ENCODE data around the gene ASB6. TPM values are rescaled to one million over a fixed set of nuclear protein-coding genes. Genes with fewer than 3 reads are reported as not detected.
"Not testable (repeated sequence)": the region's sequence is repeated elsewhere in the genome, so short reads cannot be mapped to it uniquely, and the experiment has no call there.

ASB6 gene
- total RNA-seq, 1 donor from 2014 or later = 6.1 TPM

DNA sequence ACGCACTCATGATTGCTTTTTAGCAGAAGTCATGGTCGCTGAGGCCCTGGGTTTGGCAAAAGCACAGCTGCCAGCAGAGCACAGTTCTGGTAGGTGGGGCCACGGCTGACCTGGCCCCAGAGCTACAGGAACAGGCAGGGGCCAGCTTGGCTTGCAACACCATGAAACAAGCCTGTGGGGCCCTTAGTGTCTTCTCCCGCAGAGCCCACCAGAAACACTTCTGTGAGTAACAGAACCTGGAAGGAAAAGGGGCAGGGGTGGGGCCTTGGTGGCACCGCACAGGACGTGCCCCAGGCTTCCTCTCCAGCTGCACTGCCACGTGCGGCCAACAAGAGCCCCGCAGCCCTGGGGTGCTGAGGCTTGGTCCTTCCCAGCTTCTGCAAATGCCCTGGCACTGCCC lies 4.8 kb downstream of the ASB6 start:
- Histone ChIP-seq H3K27me3 (ENCODE audit: control insufficient read depth, insufficient read depth, low read length) (no peaks in the 10 kb centered on the region), H3K4me3 (ENCODE audit: low read depth, low read length) (no peak overlapping the region), H3K36me3 (ENCODE audit: control insufficient read depth, insufficient read depth, low read length) (peaks cover 35% of the 10 kb centered on the region)
- FAIRE-seq (no peak), DNase-seq (ENCODE audit: low read depth) (no peak)
- TF ChIP-seq, protein P1, sequence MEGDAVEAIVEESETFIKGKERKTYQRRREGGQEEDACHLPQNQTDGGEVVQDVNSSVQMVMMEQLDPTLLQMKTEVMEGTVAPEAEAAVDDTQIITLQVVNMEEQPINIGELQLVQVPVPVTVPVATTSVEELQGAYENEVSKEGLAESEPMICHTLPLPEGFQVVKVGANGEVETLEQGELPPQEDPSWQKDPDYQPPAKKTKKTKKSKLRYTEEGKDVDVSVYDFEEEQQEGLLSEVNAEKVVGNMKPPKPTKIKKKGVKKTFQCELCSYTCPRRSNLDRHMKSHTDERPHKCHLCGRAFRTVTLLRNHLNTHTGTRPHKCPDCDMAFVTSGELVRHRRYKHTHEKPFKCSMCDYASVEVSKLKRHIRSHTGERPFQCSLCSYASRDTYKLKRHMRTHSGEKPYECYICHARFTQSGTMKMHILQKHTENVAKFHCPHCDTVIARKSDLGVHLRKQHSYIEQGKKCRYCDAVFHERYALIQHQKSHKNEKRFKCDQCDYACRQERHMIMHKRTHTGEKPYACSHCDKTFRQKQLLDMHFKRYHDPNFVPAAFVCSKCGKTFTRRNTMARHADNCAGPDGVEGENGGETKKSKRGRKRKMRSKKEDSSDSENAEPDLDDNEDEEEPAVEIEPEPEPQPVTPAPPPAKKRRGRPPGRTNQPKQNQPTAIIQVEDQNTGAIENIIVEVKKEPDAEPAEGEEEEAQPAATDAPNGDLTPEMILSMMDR (IDR thresholded peaks at IDR 0.05; ENCODE audit: insufficient read depth, low read length, severe bottlenecking) = no peak

DNA sequence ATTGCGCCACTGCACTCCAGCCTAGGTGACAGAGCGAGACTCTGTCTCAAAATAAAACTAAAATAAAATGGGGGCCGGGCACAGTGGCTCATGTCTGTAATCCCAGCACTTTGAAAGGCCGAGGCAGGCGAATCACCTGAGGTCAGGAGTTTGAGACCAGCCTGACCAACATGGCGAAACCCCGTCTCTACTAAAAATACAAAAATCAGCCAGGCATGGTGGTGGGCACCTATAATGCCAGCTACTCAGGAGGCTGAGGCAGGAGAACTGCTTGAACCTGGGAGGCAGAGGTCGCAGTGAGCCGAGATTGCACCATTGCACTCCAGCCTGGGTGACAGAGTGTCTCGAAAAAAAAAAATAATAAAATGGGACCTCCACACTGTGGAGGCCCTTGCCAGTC lies 5.6 kb downstream of the ASB6 start:
- not testable (repeated sequence) for FAIRE-seq; H3K4me3 ChIP-seq (ENCODE audit: low read depth, low read length); DNase-seq (ENCODE audit: low read depth); H3K27me3 ChIP-seq (ENCODE audit: control insufficient read depth, insufficient read depth, low read length)
- H3K36me3 ChIP-seq (ENCODE audit: control insufficient read depth, insufficient read depth, low read length) = peaks cover 35% of the 10 kb centered on the region

- no peak for DNase-seq (ENCODE audit: low read depth)
- H3K36me3 ChIP-seq (ENCODE audit: control insufficient read depth, insufficient read depth, low read length) = peaks cover 35% of the 10 kb centered on the region
- no peak overlapping the region for H3K4me3 ChIP-seq (ENCODE audit: low read depth, low read length)
- FAIRE-seq = peak; percentile 13
- TF ChIP-seq, protein P1 (IDR thresholded peaks at IDR 0.05; ENCODE audit: insufficient read depth, low read length, severe bottlenecking) = no peak
- no peaks in the 10 kb centered on the region for H3K27me3 ChIP-seq (ENCODE audit: control insufficient read depth, insufficient read depth, low read length)
Observed at GRCh38 chr9:129635099-129636065, 6.6 kb downstream of the ASB6 start.

GRCh38 chr9:129633848-129634247 lies 8.1 kb downstream of the ASB6 start:
- DNase-seq (ENCODE audit: low read depth) (no peak), FAIRE-seq (no peak)
- peaks cover 35% of the 10 kb centered on the region for H3K36me3 ChIP-seq (ENCODE audit: control insufficient read depth, insufficient read depth, low read length)
- H3K4me3 ChIP-seq (ENCODE audit: low read depth, low read length) = no peak overlapping the region
- TF ChIP-seq, protein P1 (IDR thresholded peaks at IDR 0.05; ENCODE audit: insufficient read depth, low read length, severe bottlenecking) = no peak
- no peaks in the 10 kb centered on the region for H3K27me3 ChIP-seq (ENCODE audit: control insufficient read depth, insufficient read depth, low read length)

GRCh38 chr9:129633207-129633606 lies 8.7 kb downstream of the ASB6 start:
- no peak for FAIRE-seq
- H3K36me3 ChIP-seq (ENCODE audit: control insufficient read depth, insufficient read depth, low read length) = peaks cover 32% of the 10 kb centered on the region

GRCh38 chr9:129632460-129632859 lies 9.5 kb downstream of the ASB6 start:
- DNase-seq (ENCODE audit: low read depth) = no peak
- TF ChIP-seq, protein P1 (IDR thresholded peaks at IDR 0.05; ENCODE audit: insufficient read depth, low read length, severe bottlenecking) = no peak
- FAIRE-seq = no peak
- Histone ChIP-seq H3K4me3 (ENCODE audit: low read depth, low read length) (no peak overlapping the region), H3K36me3 (ENCODE audit: control insufficient read depth, insufficient read depth, low read length) (peaks cover 34% of the 10 kb centered on the region), H3K27me3 (ENCODE audit: control insufficient read depth, insufficient read depth, low read length) (no peaks in the 10 kb centered on the region)

More at GRCh38 chr9:129633207-129633606, 8.7 kb downstream of the ASB6 start:
- Histone ChIP-seq H3K27me3 (ENCODE audit: control insufficient read depth, insufficient read depth, low read length) (no peaks in the 10 kb centered on the region), H3K4me3 (ENCODE audit: low read depth, low read length) (no peak overlapping the region)
- TF ChIP-seq, protein P1 (IDR thresholded peaks at IDR 0.05; ENCODE audit: insufficient read depth, low read length, severe bottlenecking) = no peak
- DNase-seq (ENCODE audit: low read depth) = no peak

Measured in bronchial epithelial cell (primary cell).